Small intestine (tissue), 7 donors: ENCODE results near the gene EXO5. TPM values are rescaled to one million over a fixed set of nuclear protein-coding genes. Genes with fewer than 3 reads are reported as not detected.
"Not testable (repeated sequence)": the region's sequence is repeated elsewhere in the genome, so short reads cannot be mapped to it uniquely, and the experiment has no call there.

ENCODE experiments used
- DNase-seq, 2 donors: peaks; one replicate each; pipeline versions ENCODE4 v3.0.0 to v3.0.0-alpha.2; 2013
- FAIRE-seq: peaks from 2 replicates; lab custom pipeline; 2012; peaks lifted over from hg19 to GRCh38; lab: Jason Lieb, UNC
- H3K27ac ChIP-seq, 3 donors: one replicate each; pipeline ENCODE4 v1.5.1; 2013; ENCODE audit warnings: low read length in 2 of 3, mild to moderate bottlenecking in 2 of 3, control low read depth in 1 of 3, inconsistent platforms in 1 of 3, low read depth in 1 of 3, moderate library complexity in 1 of 3
- H3K27me3 ChIP-seq, 3 donors: one replicate each; pipeline ENCODE4 v1.6.1; 2013; ENCODE audit warnings: low read length in 3 of 3, inconsistent platforms in 1 of 3; ENCODE audit not compliant: control insufficient read depth in 3 of 3, insufficient read depth in 3 of 3
- H3K36me3 ChIP-seq, 3 donors: one replicate each; pipeline ENCODE4 v1.6.1; 2013; ENCODE audit warnings: low read length in 3 of 3, inconsistent platforms in 1 of 3, low read depth in 1 of 3, mild to moderate bottlenecking in 1 of 3, moderate library complexity in 1 of 3; ENCODE audit not compliant: control insufficient read depth in 3 of 3, insufficient read depth in 2 of 3
- H3K4me1 ChIP-seq, 3 donors: one replicate each; pipeline ENCODE4 v1.6.1; 2013; ENCODE audit warnings: low read length in 2 of 3, inconsistent platforms in 1 of 3, low read depth in 1 of 3, mild to moderate bottlenecking in 1 of 3, moderate library complexity in 1 of 3; ENCODE audit not compliant: control insufficient read depth in 3 of 3, insufficient read depth in 2 of 3
- H3K4me3 ChIP-seq, 3 donors: one replicate each; pipeline ENCODE4 v1.5.1; 2013; ENCODE audit warnings: low read length in 3 of 3, control low read depth in 1 of 3, inconsistent platforms in 1 of 3, low read depth in 1 of 3, mild to moderate bottlenecking in 1 of 3, moderate library complexity in 1 of 3
- H3K9me3 ChIP-seq, 2 donors: one replicate each; pipeline ENCODE4 v1.6.1; 2013; ENCODE audit warnings: low read depth in 1 of 2, low read length in 1 of 2; ENCODE audit not compliant: control insufficient read depth in 2 of 2, insufficient read depth in 1 of 2
- WGBS, 3 donors: extraction: QIAGEN DNeasy Blood & Tissue Kit; methylation state at CpG; one replicate each; pipeline ENCODE4 v1.1.7; 2013; 5-methylcytosine and 5-hydroxymethylcytosine counted together
- polyA plus RNA-seq, 4 donors: library from polyadenylated mRNA; stranded (reverse) in 3 of 4; unstranded in 1 of 4; fragments of 200-250 nt in 3 of 4; fragments of 120-200 nt in 1 of 4; gene quantifications; one replicate each; pipeline versions ENCODE4 v1.2.1 to v1.2.3, GENCODE V29; 2013
- donor health status: healthy with polysubstance abuse.
- donor health status: control.
- donor health status: control.
- donor health status: Bipolar disorder and iron deficiency.
- donor health status: healthy.

Gene EXO5
- polyA plus RNA-seq, 4 donors = 4.1 to 10.1 (median 6.0) TPM

DNA sequence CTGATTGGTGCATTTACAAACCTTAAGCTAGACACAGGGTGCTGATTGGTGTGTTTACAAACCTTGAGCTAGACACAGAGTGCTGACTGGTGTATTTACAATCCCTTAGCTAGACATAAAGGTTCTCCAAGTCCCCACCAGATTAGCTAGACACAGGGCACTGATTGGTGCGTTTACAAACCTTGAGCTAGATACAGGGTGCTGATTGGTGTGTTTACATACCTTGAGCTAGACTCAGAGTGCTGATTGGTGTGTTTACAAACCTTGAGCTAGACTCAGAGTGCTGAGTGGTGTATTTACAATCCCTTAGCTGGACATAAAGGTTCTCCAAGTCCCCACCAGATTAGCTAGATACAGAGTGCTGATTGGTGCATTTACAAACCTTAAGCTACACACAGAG lies 49.7 kb downstream of the EXO5 start:
- H3K4me3 ChIP-seq, DNase-seq, H3K4me1 ChIP-seq, H3K9me3 ChIP-seq, H3K36me3 ChIP-seq, FAIRE-seq, H3K27me3 ChIP-seq, H3K27ac ChIP-seq: not testable (repeated sequence)
- WGBS, 3 donors = 85 to 86% (median 86%) methylated on average over 1 of the region's 1 CpG

DNA sequence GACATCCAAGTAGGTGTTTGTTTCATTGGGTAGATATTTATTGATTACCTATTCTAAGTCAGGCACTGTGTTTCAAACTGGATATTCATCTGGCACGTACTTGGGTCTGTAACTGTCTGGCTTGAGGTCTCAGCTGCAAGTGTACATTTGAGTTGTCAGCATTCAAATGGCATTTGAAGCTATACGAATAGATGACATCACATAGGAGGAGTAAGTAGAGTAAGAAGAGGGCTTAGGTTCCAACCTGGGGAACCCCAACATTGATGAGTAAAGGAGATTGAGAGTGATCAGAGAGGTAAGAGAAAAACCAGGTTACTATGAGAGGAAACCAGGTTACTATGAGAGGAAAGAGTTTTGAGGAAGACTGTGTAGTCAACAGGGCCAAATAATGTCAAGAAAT lies 53.6 kb downstream of the EXO5 start:
- WGBS, 3 donors = 73 to 83% (median 76%) methylated on average over 2 of the region's 2 CpGs
- H3K4me3 ChIP-seq = no peak overlapping the region
- H3K9me3 ChIP-seq = no peaks in the 10 kb centered on the region
- no peaks in the 10 kb centered on the region for H3K36me3 ChIP-seq
- DNase-seq = no peak
- no peaks in the 10 kb centered on the region for H3K27me3 ChIP-seq
- no peak for FAIRE-seq
- no peak overlapping the region for H3K27ac ChIP-seq
- no peaks in the 10 kb centered on the region for H3K4me1 ChIP-seq

DNA sequence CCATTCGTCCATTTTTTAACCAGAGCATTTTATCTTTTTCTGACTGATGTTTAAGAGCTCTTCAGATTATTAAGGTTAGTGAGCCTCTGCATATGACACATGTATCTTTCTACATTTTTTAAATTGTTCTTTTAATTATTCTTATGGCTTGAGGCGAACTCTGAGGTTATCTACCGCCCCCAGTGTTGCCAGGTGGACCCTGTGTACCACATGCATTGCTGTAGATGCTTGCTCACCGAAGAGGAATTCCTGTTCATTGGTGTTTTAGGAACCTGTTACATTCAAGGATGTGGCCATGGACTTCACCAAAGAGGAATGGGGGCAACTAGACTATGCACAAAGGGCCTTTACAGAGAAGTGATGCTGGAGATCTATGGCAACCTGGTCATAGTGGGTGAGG lies 54.7 kb downstream of the EXO5 start:
- H3K36me3 ChIP-seq = no peaks in the 10 kb centered on the region
- DNase-seq (no peak), FAIRE-seq (no peak)
- H3K27me3 ChIP-seq = no peaks in the 10 kb centered on the region
- H3K9me3 ChIP-seq = no peaks in the 10 kb centered on the region
- H3K4me3 ChIP-seq = no peak overlapping the region
- H3K27ac ChIP-seq = no peak overlapping the region
- no peaks in the 10 kb centered on the region for H3K4me1 ChIP-seq
- WGBS, 3 donors = 74 to 87% (median 84%) methylated on average over 4 of the region's 4 CpGs

DNA sequence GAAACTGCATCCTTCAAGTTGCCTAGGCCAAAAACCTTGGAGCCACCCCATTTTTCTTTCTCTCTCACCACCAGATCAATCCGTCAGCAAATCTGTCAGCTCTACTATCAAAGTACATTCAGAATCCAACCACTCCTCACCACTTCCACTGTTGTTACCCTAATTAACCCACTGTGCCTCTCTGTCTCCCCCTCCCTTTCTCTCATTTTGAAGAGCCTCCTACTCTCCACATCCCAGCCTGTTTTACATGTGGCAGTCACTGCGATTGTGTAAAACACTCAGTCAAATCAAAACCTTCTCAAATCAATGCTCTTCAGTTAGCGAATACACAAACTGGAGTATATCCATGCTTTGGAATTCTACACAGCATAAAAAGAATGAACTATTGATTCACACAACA lies 55.9 kb downstream of the EXO5 start:
- FAIRE-seq = no peak
- 69 to 70% (median 70%) methylated on average over 3 of the region's 3 CpGs for WGBS, 3 donors
- no peak overlapping the region for H3K27ac ChIP-seq

DNA sequence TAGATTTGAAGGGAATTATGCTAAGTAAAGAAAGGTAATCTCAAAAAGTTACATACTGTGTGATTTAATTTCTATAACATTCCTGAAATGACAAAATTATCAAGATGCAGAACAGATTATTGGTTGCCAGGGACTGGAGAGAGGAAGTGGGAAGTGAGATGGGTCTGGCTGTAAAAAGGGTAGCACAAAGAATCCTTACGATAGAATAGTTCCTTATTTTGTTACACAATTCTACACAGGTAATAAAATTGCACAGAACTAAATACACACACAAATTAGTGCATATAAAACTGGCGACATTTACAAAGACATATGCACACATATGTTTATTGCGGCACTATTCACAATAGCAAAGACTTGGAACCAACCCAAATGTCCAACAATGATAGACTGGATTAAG lies 56.3 kb downstream of the EXO5 start:
- no peaks in the 10 kb centered on the region for H3K9me3 ChIP-seq
- DNase-seq = no peak
- no peak overlapping the region for H3K4me3 ChIP-seq
- H3K27ac ChIP-seq = no peak overlapping the region
- no peaks in the 10 kb centered on the region for H3K4me1 ChIP-seq
- no peak for FAIRE-seq
- peaks cover 0 to 5% (median 0%) of the 10 kb centered on the region in 3 donors for H3K27me3 ChIP-seq
- 81 to 89% (median 85%) methylated on average over 3 of the region's 3 CpGs for WGBS, 3 donors
- H3K36me3 ChIP-seq = no peaks in the 10 kb centered on the region

More for the DNA sequence above, 55.9 kb downstream of the EXO5 start:
- Histone ChIP-seq H3K27me3 (peaks cover 0 to 5% (median 0%) of the 10 kb centered on the region in 3 donors), H3K4me3 (no peak overlapping the region), H3K4me1 (no peaks in the 10 kb centered on the region), H3K36me3 (no peaks in the 10 kb centered on the region), H3K9me3 (no peaks in the 10 kb centered on the region)
- no peak for DNase-seq

Other genes starting within 250 kb of the EXO5 start
- gene COL9A2, start 191.5 kb upstream of the EXO5 start, polyA plus RNA-seq = 1 to 10 TPM in 3 of 4 donors, not detected in 1; 2.4 to 9.1 (median 4.8) TPM
- gene SMAP2, start 135.0 kb upstream of the EXO5 start, polyA plus RNA-seq = 10 to 100 TPM; 13.0 to 27.8 (median 25.5) TPM
- gene ZFP69B, start 58.3 kb upstream of the EXO5 start, polyA plus RNA-seq = 1 to 10 TPM in 2 of 4 donors, not detected in 2; 1.2 to 2.6 TPM
- 1 to 10 TPM in 3 of 4 donors, under 1 TPM in 1; 0.81 to 3.8 (median 2.0) TPM for gene ZFP69, start 31.5 kb upstream of the EXO5 start, polyA plus RNA-seq
- 1 to 10 TPM; 2.2 to 4.4 (median 2.4) TPM for gene ZNF684, start 22.9 kb downstream of the EXO5 start, polyA plus RNA-seq
- gene RIMS3, start 156.9 kb downstream of the EXO5 start, polyA plus RNA-seq = 1 to 10 TPM in 2 of 4 donors, under 1 TPM in 1, not detected in 1; under 0.01 to 3.4 (median 1.1) TPM
- 10 to 100 TPM; 35.7 to 68.9 (median 42.6) TPM for gene NFYC, start 182.9 kb downstream of the EXO5 start, polyA plus RNA-seq